Lower leg skin (tissue), 3 donors: Measurements from ENCODE around the gene CLRN3.

Experiments
- POLR2A ChIP-seq, 2 donors: fragments of 450-650 bp; IDR thresholded peaks; one replicate each; pipeline ENCODE4 v1.6.1; 2016 to 2017; ENCODE audit warnings: antibody characterized with exemption in 2 of 2, mild to moderate bottlenecking in 1 of 2, moderate library complexity in 1 of 2
- TF ChIP-seq, protein P1 (sequence below), 3 donors: fragments of 450-650 bp; IDR thresholded peaks; one replicate each; pipeline ENCODE4 v1.5.1; 2016; ENCODE audit warnings: antibody characterized with exemption in 3 of 3, mild to moderate bottlenecking in 3 of 3, moderate library complexity in 2 of 3

- no peak for TF ChIP-seq POLR2A (IDR thresholded peaks at IDR 0.05)
- TF ChIP-seq, protein P1, sequence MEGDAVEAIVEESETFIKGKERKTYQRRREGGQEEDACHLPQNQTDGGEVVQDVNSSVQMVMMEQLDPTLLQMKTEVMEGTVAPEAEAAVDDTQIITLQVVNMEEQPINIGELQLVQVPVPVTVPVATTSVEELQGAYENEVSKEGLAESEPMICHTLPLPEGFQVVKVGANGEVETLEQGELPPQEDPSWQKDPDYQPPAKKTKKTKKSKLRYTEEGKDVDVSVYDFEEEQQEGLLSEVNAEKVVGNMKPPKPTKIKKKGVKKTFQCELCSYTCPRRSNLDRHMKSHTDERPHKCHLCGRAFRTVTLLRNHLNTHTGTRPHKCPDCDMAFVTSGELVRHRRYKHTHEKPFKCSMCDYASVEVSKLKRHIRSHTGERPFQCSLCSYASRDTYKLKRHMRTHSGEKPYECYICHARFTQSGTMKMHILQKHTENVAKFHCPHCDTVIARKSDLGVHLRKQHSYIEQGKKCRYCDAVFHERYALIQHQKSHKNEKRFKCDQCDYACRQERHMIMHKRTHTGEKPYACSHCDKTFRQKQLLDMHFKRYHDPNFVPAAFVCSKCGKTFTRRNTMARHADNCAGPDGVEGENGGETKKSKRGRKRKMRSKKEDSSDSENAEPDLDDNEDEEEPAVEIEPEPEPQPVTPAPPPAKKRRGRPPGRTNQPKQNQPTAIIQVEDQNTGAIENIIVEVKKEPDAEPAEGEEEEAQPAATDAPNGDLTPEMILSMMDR (IDR thresholded peaks at IDR 0.05), result no peak
Observed at GRCh38 chr10:127926455-127926854, 33.7 kb upstream of the CLRN3 start.
